ENCODE data around the gene HOXC11. TPM values are rescaled to one million over a fixed set of nuclear protein-coding genes. Genes with fewer than 3 reads are reported as not detected.

Gene HOXC11
- total RNA-seq, 4 donors from 2014 or later: 0.69 to 3.3 TPM; not detected in 2

- H3K27ac ChIP-seq: peak within 1 kb of the TSS in 1 of 2 donors; percentile 38
- H3K9me3 ChIP-seq: no peaks in the 10 kb centered on the region
- H3K27me3 ChIP-seq: peaks cover 31 to 84% of the 10 kb centered on the region in 2 donors
- DNase-seq: peak in 1 of 2 donors; percentile 61
- intact Hi-C loops (cut with DNase I; ENCODE audit: low total_unique reads): no loop called here
- peak within 1 kb of the TSS in 1 of 2 donors; percentile 33 for H3K4me3 ChIP-seq
- TF ChIP-seq CTCF (IDR thresholded peaks at IDR 0.05) (no peak), POLR2A (IDR thresholded peaks at IDR 0.05) (peak in 1 of 2 donors; percentile 20)
- peaks cover 0 to 4% of the 10 kb centered on the region in 2 donors for H3K4me1 ChIP-seq
- H3K36me3 ChIP-seq: no peaks in the 10 kb centered on the region
These were observed 1.4 kb downstream of the HOXC11 start, which contains the start of gene HOTAIR for GRCh38 chr12:53974084-53975063. HOTAIR (minus strand) TSS chr12:53974954.

DNA sequence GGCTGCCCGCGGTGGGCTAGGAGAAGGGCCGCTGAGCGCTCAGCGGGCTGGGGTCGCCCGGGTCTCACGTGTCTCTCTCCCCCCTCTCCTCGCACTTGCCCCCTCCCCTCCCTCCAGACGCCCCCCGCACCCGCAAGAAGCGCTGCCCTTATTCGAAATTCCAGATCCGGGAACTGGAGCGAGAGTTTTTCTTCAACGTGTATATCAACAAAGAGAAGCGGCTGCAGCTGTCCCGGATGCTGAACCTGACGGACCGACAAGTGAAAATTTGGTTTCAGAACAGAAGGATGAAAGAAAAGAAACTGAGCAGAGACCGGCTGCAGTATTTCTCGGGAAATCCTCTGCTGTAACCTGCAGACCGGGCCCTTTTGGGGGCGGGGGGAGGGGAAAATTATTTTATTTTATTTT, 2.1 kb downstream of the HOXC11 start:
- H3K4me1 ChIP-seq: peaks cover 0 to 4% of the 10 kb centered on the region in 2 donors
- no peaks in the 10 kb centered on the region for H3K9me3 ChIP-seq
- TF ChIP-seq POLR2A (IDR thresholded peaks at IDR 0.05): no peak
- no peak for TF ChIP-seq CTCF (IDR thresholded peaks at IDR 0.05)
- intact Hi-C loops (cut with DNase I; ENCODE audit: low total_unique reads): no loop called here
- H3K4me3 ChIP-seq: peak overlapping the region in 1 of 2 donors; percentile 33
- DNase-seq: no peak
- H3K27ac ChIP-seq: no peak overlapping the region
- H3K27me3 ChIP-seq: peaks cover 31 to 79% of the 10 kb centered on the region in 2 donors
- no peaks in the 10 kb centered on the region for H3K36me3 ChIP-seq

GRCh38 chr12:53975479-53976152, 2.7 kb downstream of the HOXC11 start:
- Histone ChIP-seq H3K36me3 (no peaks in the 10 kb centered on the region), H3K27ac (no peak overlapping the region), H3K9me3 (no peaks in the 10 kb centered on the region), H3K4me1 (peaks cover 0 to 4% of the 10 kb centered on the region in 2 donors), H3K27me3 (peaks cover 31 to 79% of the 10 kb centered on the region in 2 donors), H3K4me3 (no peak overlapping the region)
- no peak for DNase-seq
- TF ChIP-seq CTCF (IDR thresholded peaks at IDR 0.05): no peak
- TF ChIP-seq POLR2A (IDR thresholded peaks at IDR 0.05): no peak
- intact Hi-C loops (cut with DNase I; ENCODE audit: low total_unique reads): no loop called here

DNA sequence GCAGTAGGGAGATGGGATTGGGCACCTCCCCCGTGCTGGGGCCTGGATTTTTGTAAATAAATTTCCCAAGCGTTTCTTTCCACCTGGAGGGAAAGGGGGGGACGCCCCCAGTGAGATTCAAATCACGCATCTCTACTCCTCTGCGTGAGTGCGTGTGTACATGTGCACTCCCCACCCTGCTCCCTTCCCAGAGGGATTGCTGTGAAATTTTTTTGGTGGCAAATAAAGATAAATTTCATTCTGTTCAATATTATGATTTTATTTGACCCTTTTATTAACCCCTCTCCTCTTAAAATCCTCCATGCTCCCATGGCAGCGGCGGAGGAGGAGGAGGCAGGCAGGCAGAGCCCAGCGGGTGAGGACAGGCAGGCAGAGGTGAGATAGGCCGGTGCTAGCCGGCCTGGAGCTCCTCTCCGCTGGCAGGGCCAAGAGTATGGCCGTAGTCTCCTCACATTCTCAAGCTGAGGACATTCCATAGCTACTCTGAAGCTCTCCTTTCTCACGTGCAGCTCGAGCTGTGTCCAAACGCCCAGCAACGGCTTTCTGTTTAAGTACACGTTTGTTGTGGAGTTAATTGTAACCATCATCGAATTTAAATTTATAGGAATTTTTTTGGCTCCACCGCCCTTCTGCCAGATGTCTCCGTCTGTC, 3.4 kb downstream of the HOXC11 start:
- Histone ChIP-seq H3K36me3 (no peaks in the 10 kb centered on the region), H3K27me3 (peaks cover 31 to 74% of the 10 kb centered on the region in 2 donors), H3K9me3 (no peaks in the 10 kb centered on the region), H3K4me3 (no peak overlapping the region), H3K27ac (no peak overlapping the region), H3K4me1 (peaks cover 0 to 4% of the 10 kb centered on the region in 2 donors)
- no peak for TF ChIP-seq POLR2A (IDR thresholded peaks at IDR 0.05)
- no peak for TF ChIP-seq CTCF (IDR thresholded peaks at IDR 0.05)
- DNase-seq: no peak
- intact Hi-C loops (cut with DNase I; ENCODE audit: low total_unique reads): no loop called here
